Measurements from ENCODE around the gene ZCWPW2. TPM values are rescaled to one million over a fixed set of nuclear protein-coding genes. Genes with fewer than 3 reads are reported as not detected.

The ZCWPW2 gene
- total and polyA plus RNA-seq, 2 donors = 0.24 to 1.4 TPM

GRCh38 chr3:28320981-28321380 lies 27.5 kb upstream of the ZCWPW2 start:
- H3K36me3 ChIP-seq (ENCODE audit: control insufficient read depth in 2 of 2, insufficient read depth in 2 of 2, low read length in 1 of 2) = peaks cover 3 to 19% of the 10 kb centered on the region in 2 donors

GRCh38 chr3:28322464-28322863 lies 26.1 kb upstream of the ZCWPW2 start:
- DNase-seq (ENCODE audit: low read depth in 6 of 9, low spot score in 9 of 9) = no peak
- 92% methylated on average over 1 of the region's 1 CpG for WGBS
- Histone ChIP-seq H3K27ac (ENCODE audit: low read depth in 1 of 2, low read length in 1 of 2) (no peak overlapping the region), H3K4me3 (ENCODE audit: low read length in 2 of 2) (no peak overlapping the region), H3K36me3 (ENCODE audit: control insufficient read depth in 2 of 2, insufficient read depth in 2 of 2, low read length in 1 of 2) (peaks cover 3 to 25% of the 10 kb centered on the region in 2 donors), H3K27me3 (ENCODE audit: control insufficient read depth in 2 of 2, insufficient read depth in 1 of 2, low read length in 1 of 2) (no peaks in the 10 kb centered on the region), H3K4me1 (ENCODE audit: control insufficient read depth in 2 of 2, insufficient read depth in 2 of 2, low read length in 2 of 2) (no peaks in the 10 kb centered on the region), H3K9me3 (ENCODE audit: control insufficient read depth in 2 of 2, insufficient read depth in 1 of 2, low read length in 1 of 2) (no peaks in the 10 kb centered on the region)

More at GRCh38 chr3:28320981-28321380, 27.5 kb upstream of the ZCWPW2 start:
- Histone ChIP-seq H3K9me3 (ENCODE audit: control insufficient read depth in 2 of 2, insufficient read depth in 1 of 2, low read length in 1 of 2) (no peaks in the 10 kb centered on the region), H3K4me1 (ENCODE audit: control insufficient read depth in 2 of 2, insufficient read depth in 2 of 2, low read length in 2 of 2) (no peaks in the 10 kb centered on the region), H3K4me3 (ENCODE audit: low read length in 2 of 2) (no peak overlapping the region), H3K27me3 (ENCODE audit: control insufficient read depth in 2 of 2, insufficient read depth in 1 of 2, low read length in 1 of 2) (no peaks in the 10 kb centered on the region), H3K27ac (ENCODE audit: low read depth in 1 of 2, low read length in 1 of 2) (no peak overlapping the region)
- no peak for DNase-seq (ENCODE audit: low read depth in 6 of 9, low spot score in 9 of 9)

DNA sequence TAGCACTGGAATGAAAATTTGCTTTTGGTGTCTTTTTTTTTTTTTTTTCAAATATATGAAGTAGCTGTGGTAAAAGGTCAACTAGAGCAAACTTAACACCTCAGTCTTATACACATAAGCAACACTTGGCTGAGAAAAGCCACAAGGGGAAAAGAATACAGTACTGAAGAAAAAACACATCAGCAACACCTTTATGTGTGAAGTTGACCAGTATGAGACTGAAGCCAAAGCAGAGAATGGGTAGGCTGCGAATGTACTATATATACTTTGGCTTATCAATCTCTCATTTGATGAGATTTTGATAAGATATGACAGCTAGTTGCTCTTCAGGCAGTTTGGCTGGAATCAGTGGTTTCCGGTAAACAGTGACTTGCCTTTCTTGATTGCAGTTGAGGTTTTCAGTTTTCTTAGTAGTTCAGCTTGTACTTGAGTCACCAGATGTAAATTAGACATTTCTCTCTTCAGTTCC lies 22.0 kb upstream of the ZCWPW2 start:
- Histone ChIP-seq H3K4me3 (ENCODE audit: low read length in 2 of 2) (no peak overlapping the region), H3K4me1 (ENCODE audit: control insufficient read depth in 2 of 2, insufficient read depth in 2 of 2, low read length in 2 of 2) (no peaks in the 10 kb centered on the region), H3K9me3 (ENCODE audit: control insufficient read depth in 2 of 2, insufficient read depth in 1 of 2, low read length in 1 of 2) (no peaks in the 10 kb centered on the region), H3K36me3 (ENCODE audit: control insufficient read depth in 2 of 2, insufficient read depth in 2 of 2, low read length in 1 of 2) (peaks cover 0 to 29% of the 10 kb centered on the region in 2 donors), H3K27ac (ENCODE audit: low read depth in 1 of 2, low read length in 1 of 2) (no peak overlapping the region), H3K27me3 (ENCODE audit: control insufficient read depth in 2 of 2, insufficient read depth in 1 of 2, low read length in 1 of 2) (no peaks in the 10 kb centered on the region)
- WGBS = 60% methylated on average over 2 of the region's 2 CpGs
- DNase-seq (ENCODE audit: low read depth in 6 of 9, low spot score in 9 of 9) = peak in 3 of 9 donors; percentile 9 to 52 (median 23)

DNA sequence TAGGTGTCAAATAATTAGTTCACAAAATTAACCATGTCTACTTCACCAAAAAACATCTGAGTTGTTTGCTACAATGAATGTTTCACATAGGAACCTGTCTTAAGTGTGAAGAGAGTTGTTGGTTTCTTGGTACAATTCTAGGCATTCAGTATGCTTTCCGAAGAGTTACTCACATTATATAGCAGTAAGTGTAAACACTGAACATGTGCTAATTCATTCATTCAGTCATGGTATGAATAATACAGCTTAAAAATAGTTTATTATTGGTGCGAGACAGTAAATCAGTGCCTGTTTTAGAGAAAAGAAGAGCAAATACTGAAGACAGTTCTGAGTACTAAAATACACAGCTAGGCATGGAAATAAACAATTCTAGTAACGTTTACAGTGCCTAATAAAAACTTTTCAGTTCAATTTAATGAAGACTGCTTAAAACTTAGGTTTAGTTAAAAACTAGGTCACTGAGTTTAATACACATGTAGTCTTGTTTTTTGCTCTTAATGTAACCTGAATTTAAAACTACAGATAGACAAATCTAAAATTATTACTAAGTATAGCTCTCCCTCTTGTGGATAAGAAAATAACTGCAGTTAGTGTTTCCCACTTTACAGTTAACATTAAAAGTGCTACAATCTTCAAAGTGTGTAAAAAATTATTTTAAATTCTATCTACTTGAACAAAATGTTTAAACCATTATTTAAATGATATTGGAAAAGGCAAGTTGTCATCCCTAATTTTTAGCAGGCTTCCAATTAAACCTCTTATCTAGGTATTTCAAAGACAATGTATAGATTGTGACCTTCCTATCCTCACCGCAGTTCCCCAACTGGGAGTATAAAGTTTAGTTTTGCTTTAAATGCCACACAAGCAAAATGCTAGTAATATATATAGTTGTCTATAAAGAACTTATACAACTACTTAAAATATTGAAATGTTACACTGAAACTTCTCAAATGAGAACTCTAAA lies 20.1 kb upstream of the ZCWPW2 start:
- Histone ChIP-seq H3K27ac (ENCODE audit: low read depth in 1 of 2, low read length in 1 of 2) (no peak overlapping the region), H3K9me3 (ENCODE audit: control insufficient read depth in 2 of 2, insufficient read depth in 1 of 2, low read length in 1 of 2) (no peaks in the 10 kb centered on the region), H3K4me1 (ENCODE audit: control insufficient read depth in 2 of 2, insufficient read depth in 2 of 2, low read length in 2 of 2) (no peaks in the 10 kb centered on the region), H3K27me3 (ENCODE audit: control insufficient read depth in 2 of 2, insufficient read depth in 1 of 2, low read length in 1 of 2) (no peaks in the 10 kb centered on the region), H3K36me3 (ENCODE audit: control insufficient read depth in 2 of 2, insufficient read depth in 2 of 2, low read length in 1 of 2) (peaks cover 0 to 32% of the 10 kb centered on the region in 2 donors), H3K4me3 (ENCODE audit: low read length in 2 of 2) (no peak overlapping the region)
- DNase-seq (ENCODE audit: low read depth in 6 of 9, low spot score in 9 of 9) = peak in 5 of 9 donors; percentile 21 to 62 (median 43)
- 95% methylated on average over 4 of the region's 4 CpGs for WGBS

- Histone ChIP-seq H3K4me3 (ENCODE audit: low read length in 2 of 2) (no peak overlapping the region), H3K36me3 (ENCODE audit: control insufficient read depth in 2 of 2, insufficient read depth in 2 of 2, low read length in 1 of 2) (peaks cover 4 to 30% of the 10 kb centered on the region in 2 donors), H3K9me3 (ENCODE audit: control insufficient read depth in 2 of 2, insufficient read depth in 1 of 2, low read length in 1 of 2) (no peaks in the 10 kb centered on the region), H3K27me3 (ENCODE audit: control insufficient read depth in 2 of 2, insufficient read depth in 1 of 2, low read length in 1 of 2) (no peaks in the 10 kb centered on the region), H3K4me1 (ENCODE audit: control insufficient read depth in 2 of 2, insufficient read depth in 2 of 2, low read length in 2 of 2) (no peaks in the 10 kb centered on the region), H3K27ac (ENCODE audit: low read depth in 1 of 2, low read length in 1 of 2) (no peak overlapping the region)
- DNase-seq (ENCODE audit: low read depth in 6 of 9, low spot score in 9 of 9) = no peak
These were observed 14.0 kb upstream of the ZCWPW2 start for GRCh38 chr3:28334552-28334951.

- Histone ChIP-seq H3K4me3 (ENCODE audit: low read length in 2 of 2) (no peak overlapping the region), H3K9me3 (ENCODE audit: control insufficient read depth in 2 of 2, insufficient read depth in 1 of 2, low read length in 1 of 2) (no peaks in the 10 kb centered on the region), H3K27ac (ENCODE audit: low read depth in 1 of 2, low read length in 1 of 2) (no peak overlapping the region), H3K36me3 (ENCODE audit: control insufficient read depth in 2 of 2, insufficient read depth in 2 of 2, low read length in 1 of 2) (peaks cover 4 to 30% of the 10 kb centered on the region in 2 donors), H3K4me1 (ENCODE audit: control insufficient read depth in 2 of 2, insufficient read depth in 2 of 2, low read length in 2 of 2) (no peaks in the 10 kb centered on the region), H3K27me3 (ENCODE audit: control insufficient read depth in 2 of 2, insufficient read depth in 1 of 2, low read length in 1 of 2) (no peaks in the 10 kb centered on the region)
- 53% methylated on average over 2 of the region's 2 CpGs for WGBS
- peak in 1 of 9 donors; percentile 42 for DNase-seq (ENCODE audit: low read depth in 6 of 9, low spot score in 9 of 9)
These were observed 13.3 kb upstream of the ZCWPW2 start for GRCh38 chr3:28335246-28335645.

GRCh38 chr3:28337230-28337629 lies 11.3 kb upstream of the ZCWPW2 start:
- no peaks in the 10 kb centered on the region for H3K4me1 ChIP-seq (ENCODE audit: control insufficient read depth in 2 of 2, insufficient read depth in 2 of 2, low read length in 2 of 2)
- H3K27ac ChIP-seq (ENCODE audit: low read depth in 1 of 2, low read length in 1 of 2) = no peak overlapping the region
- no peak for DNase-seq (ENCODE audit: low read depth in 6 of 9, low spot score in 9 of 9)
- H3K27me3 ChIP-seq (ENCODE audit: control insufficient read depth in 2 of 2, insufficient read depth in 1 of 2, low read length in 1 of 2) = no peaks in the 10 kb centered on the region
- peaks cover 4 to 21% of the 10 kb centered on the region in 2 donors for H3K36me3 ChIP-seq (ENCODE audit: control insufficient read depth in 2 of 2, insufficient read depth in 2 of 2, low read length in 1 of 2)
- no peak overlapping the region for H3K4me3 ChIP-seq (ENCODE audit: low read length in 2 of 2)
- no peaks in the 10 kb centered on the region for H3K9me3 ChIP-seq (ENCODE audit: control insufficient read depth in 2 of 2, insufficient read depth in 1 of 2, low read length in 1 of 2)

DNA sequence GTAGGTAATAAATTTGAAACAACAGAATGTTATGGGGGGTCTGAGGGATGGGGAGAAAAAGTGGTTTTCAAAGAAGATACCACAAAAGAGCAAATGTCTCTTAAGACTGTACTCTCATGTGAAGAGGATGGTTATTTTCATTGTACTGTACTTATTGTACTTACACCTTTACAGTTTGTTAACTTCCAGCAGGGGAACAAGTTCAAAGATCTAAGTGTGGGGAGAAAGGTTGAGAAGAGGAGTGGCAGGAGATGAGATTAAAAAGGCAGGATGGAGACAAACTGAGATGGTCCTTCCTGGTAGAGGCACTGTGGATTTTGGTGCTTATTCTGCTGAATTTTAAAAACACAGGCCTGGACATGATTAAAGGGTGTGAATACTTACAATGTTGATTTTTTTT lies 5.4 kb upstream of the ZCWPW2 start:
- no peak overlapping the region for H3K4me3 ChIP-seq (ENCODE audit: low read length in 2 of 2)
- peak in 1 of 9 donors; percentile 16 for DNase-seq (ENCODE audit: low read depth in 6 of 9, low spot score in 9 of 9)
- H3K9me3 ChIP-seq (ENCODE audit: control insufficient read depth in 2 of 2, insufficient read depth in 1 of 2, low read length in 1 of 2) = no peaks in the 10 kb centered on the region
- peaks cover 5 to 10% of the 10 kb centered on the region in 2 donors for H3K4me1 ChIP-seq (ENCODE audit: control insufficient read depth in 2 of 2, insufficient read depth in 2 of 2, low read length in 2 of 2)
- H3K27me3 ChIP-seq (ENCODE audit: control insufficient read depth in 2 of 2, insufficient read depth in 1 of 2, low read length in 1 of 2) = no peaks in the 10 kb centered on the region
- peaks cover 0 to 2% of the 10 kb centered on the region in 2 donors for H3K36me3 ChIP-seq (ENCODE audit: control insufficient read depth in 2 of 2, insufficient read depth in 2 of 2, low read length in 1 of 2)
- H3K27ac ChIP-seq (ENCODE audit: low read depth in 1 of 2, low read length in 1 of 2) = no peak overlapping the region

DNA sequence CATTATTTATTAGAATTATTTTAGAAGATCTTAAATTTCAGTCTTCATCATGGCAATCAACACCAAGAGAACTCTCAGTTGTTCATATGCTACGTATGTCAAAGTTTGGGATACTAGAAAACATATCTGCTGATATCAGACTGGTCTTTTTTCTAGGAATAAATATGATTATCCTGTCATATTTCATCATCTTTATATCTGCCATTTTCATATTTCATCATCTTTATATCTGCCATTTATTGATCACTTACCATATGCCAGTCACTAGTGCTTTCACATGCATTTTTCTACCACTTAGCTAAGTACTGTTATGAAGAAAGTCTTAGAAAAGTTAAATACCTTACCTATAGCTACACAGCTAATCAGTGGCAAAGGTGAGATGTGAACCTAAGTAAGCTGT lies 2.8 kb upstream of the ZCWPW2 start:
- no peaks in the 10 kb centered on the region for H3K9me3 ChIP-seq (ENCODE audit: control insufficient read depth in 2 of 2, insufficient read depth in 1 of 2, low read length in 1 of 2)
- no peak overlapping the region for H3K27ac ChIP-seq (ENCODE audit: low read depth in 1 of 2, low read length in 1 of 2)
- DNase-seq (ENCODE audit: low read depth in 6 of 9, low spot score in 9 of 9) = no peak
- H3K27me3 ChIP-seq (ENCODE audit: control insufficient read depth in 2 of 2, insufficient read depth in 1 of 2, low read length in 1 of 2) = no peaks in the 10 kb centered on the region
- 98% methylated on average over 1 of the region's 1 CpG for WGBS
- no peak overlapping the region for H3K4me3 ChIP-seq (ENCODE audit: low read length in 2 of 2)
- peaks cover 0 to 2% of the 10 kb centered on the region in 2 donors for H3K36me3 ChIP-seq (ENCODE audit: control insufficient read depth in 2 of 2, insufficient read depth in 2 of 2, low read length in 1 of 2)
- H3K4me1 ChIP-seq (ENCODE audit: control insufficient read depth in 2 of 2, insufficient read depth in 2 of 2, low read length in 2 of 2) = peaks cover 11 to 13% of the 10 kb centered on the region in 2 donors
